22Rv1 (cell line): ENCODE data around the gene TM4SF4.

ENCODE experiments used
- CTCF ChIP-seq: fragments of 450-650 bp; IDR thresholded peaks from 2 replicates; pipeline ENCODE4 v1.5.1; 2017; ENCODE audit warnings: mild to moderate bottlenecking
- ZFX ChIP-seq: fragments of 450-650 bp; IDR thresholded peaks from 2 replicates; pipeline ENCODE4 v1.6.1; 2017; ENCODE audit warnings: antibody characterized with exemption, borderline replicate concordance

- no peak for TF ChIP-seq CTCF
- TF ChIP-seq ZFX = no peak
These were observed 22.5 kb upstream of the TM4SF4 start for GRCh38 chr3:149452036-149452435.
